GM12873 (cell line): ENCODE data around the gene COL5A1.

ENCODE experiments used
- CTCF ChIP-seq: IDR thresholded peaks from 2 replicates; pipeline ENCODE4 v1.5.1; 2012; ENCODE audit warnings: low read depth, mild to moderate bottlenecking, moderate library complexity, low read length, control low read depth; ENCODE audit not compliant: insufficient read depth; ENCODE audit errors: missing control alignments

COL5A1 gene

DNA sequence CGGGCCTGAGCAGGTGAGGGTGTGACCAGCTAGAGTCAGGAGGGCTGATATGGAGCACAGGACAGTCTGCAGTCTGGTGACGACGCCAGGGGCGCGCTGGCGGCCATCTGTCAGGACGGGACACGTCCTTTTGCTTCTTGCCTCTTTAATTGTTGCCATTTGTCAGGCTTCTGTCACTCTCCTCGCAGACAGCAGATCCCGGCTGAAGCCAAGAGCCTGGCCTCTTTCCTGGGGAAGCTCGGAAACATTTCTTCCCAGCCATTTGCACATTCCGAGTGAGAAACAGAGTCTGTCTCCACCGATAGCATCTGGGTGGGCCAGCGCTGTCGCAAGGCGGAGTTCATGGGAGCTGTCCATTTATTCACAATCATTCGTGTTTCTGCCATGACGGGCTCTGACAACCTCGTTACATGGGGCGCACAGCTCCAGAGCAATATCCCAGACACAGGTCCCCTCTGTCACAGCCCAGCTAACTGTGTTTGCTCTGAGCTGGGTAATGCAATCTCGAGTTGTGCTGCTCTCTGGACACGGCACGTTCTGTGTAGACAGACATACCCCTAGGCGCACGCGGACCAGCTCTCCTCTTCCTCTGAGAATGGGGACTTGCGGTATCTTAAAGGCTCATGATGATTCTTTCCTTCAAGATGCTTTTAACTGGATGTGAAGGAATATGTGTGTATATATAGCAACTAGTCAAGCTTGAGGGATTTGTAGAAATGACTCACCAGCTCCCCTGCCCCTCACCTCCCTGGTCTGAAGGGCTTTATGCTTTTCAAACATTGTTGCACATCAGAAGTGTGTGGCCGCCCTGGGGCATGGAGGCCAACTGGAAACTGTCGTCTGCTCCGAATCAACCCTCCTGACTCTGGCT, 133.7 kb downstream of the COL5A1 start:
- TF ChIP-seq CTCF = no peak

- no peak for TF ChIP-seq CTCF
Measured at GRCh38 chr9:134776080-134776796, 134.6 kb downstream of the COL5A1 start.

- no peak for TF ChIP-seq CTCF
Measured at GRCh38 chr9:134777153-134777552, 135.6 kb downstream of the COL5A1 start.

DNA sequence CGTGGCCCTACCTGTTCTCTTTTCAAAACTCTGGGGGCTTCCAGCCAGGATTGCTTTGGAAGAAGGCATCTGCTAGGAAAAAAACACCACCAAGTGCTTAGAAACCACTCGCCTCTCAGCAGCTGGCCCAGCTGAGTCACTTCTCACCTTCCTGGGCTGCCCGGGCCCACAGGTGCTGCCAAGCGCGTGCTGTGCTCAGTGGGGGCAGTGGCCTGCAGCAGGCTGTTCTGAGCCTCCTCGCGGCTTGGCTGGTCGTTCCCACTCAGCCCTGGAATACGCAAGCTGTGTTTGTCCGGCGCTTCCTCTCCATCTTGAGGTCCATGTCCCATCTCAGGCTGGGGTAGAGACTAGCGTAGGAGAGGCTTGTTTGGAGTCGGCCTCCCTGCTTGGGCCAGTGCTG, 136.6 kb downstream of the COL5A1 start:
- TF ChIP-seq CTCF = no peak

- peak; percentile 37 for TF ChIP-seq CTCF
Measured at GRCh38 chr9:134778841-134779411, 137.3 kb downstream of the COL5A1 start.

GRCh38 chr9:134779640-134780039, 138.0 kb downstream of the COL5A1 start:
- TF ChIP-seq CTCF = no peak

- peak; percentile 40 for TF ChIP-seq CTCF
Measured at GRCh38 chr9:134781591-134782302, 140.1 kb downstream of the COL5A1 start.
